Measurements from ENCODE around the gene ABLIM3.

ABLIM3 gene

DNA sequence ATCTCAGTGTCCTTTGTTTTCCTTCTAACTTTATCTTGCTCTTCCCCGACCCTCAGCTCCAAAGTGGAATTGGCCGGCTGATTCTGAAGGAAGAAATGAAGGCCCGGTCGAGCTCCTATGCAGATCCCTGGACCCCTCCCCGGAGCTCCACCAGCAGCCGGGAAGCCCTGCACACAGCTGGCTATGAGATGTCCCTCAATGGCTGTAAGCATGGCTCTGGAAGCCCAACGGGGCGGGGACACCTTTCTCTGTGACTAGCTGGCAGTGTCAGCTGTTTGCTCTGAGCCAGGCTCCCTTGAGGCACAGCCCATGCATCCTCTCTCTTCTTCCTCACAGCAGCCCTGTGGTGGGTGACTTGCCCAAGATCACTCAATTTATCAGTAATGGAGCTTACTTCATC, 106.4 kb downstream of the ABLIM3 start:
- no peak overlapping the region for H2AFZ ChIP-seq (ENCODE audit: low read length)
- H3K9me2 ChIP-seq (replicated peaks; ENCODE audit: insufficient read depth, low read length): no peaks in the 10 kb centered on the region
- no peak overlapping the region for H3K4me3 ChIP-seq (ENCODE audit: low read length)
- DNase-seq: no peak
- TF ChIP-seq EZH2 (optimal IDR thresholded peaks at IDR 0.05; ENCODE audit: low read depth, low read length) (no peak), EZH2phosphoT487 (IDR thresholded peaks at IDR 0.05; ENCODE audit: low read length) (no peak)
- TF ChIP-seq, protein P1, sequence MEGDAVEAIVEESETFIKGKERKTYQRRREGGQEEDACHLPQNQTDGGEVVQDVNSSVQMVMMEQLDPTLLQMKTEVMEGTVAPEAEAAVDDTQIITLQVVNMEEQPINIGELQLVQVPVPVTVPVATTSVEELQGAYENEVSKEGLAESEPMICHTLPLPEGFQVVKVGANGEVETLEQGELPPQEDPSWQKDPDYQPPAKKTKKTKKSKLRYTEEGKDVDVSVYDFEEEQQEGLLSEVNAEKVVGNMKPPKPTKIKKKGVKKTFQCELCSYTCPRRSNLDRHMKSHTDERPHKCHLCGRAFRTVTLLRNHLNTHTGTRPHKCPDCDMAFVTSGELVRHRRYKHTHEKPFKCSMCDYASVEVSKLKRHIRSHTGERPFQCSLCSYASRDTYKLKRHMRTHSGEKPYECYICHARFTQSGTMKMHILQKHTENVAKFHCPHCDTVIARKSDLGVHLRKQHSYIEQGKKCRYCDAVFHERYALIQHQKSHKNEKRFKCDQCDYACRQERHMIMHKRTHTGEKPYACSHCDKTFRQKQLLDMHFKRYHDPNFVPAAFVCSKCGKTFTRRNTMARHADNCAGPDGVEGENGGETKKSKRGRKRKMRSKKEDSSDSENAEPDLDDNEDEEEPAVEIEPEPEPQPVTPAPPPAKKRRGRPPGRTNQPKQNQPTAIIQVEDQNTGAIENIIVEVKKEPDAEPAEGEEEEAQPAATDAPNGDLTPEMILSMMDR (IDR thresholded peaks at IDR 0.05; ENCODE audit: low read length): no peak
- H3K36me3 ChIP-seq (replicated peaks; ENCODE audit: insufficient read depth, low read length): no peaks in the 10 kb centered on the region
- no peaks in the 10 kb centered on the region for H3K4me1 ChIP-seq (ENCODE audit: low read length)
- no peak overlapping the region for H3K27ac ChIP-seq (ENCODE audit: low read length)
- H3K4me2 ChIP-seq (ENCODE audit: low read depth, low read length): no peak overlapping the region
- no peak overlapping the region for H3K9ac ChIP-seq (ENCODE audit: low read length)
- no peaks in the 10 kb centered on the region for H3K27me3 ChIP-seq (replicated peaks; ENCODE audit: insufficient read depth, low read length)
- no peaks in the 10 kb centered on the region for H3K9me3 ChIP-seq (replicated peaks; ENCODE audit: insufficient read depth, low read length)
- no peaks in the 10 kb centered on the region for H3F3A ChIP-seq (ENCODE audit: insufficient read depth, low read length)
- no peaks in the 10 kb centered on the region for H3K79me2 ChIP-seq (ENCODE audit: low read length)
- no peaks in the 10 kb centered on the region for H4K20me1 ChIP-seq (ENCODE audit: insufficient read depth, low read length)

DNA sequence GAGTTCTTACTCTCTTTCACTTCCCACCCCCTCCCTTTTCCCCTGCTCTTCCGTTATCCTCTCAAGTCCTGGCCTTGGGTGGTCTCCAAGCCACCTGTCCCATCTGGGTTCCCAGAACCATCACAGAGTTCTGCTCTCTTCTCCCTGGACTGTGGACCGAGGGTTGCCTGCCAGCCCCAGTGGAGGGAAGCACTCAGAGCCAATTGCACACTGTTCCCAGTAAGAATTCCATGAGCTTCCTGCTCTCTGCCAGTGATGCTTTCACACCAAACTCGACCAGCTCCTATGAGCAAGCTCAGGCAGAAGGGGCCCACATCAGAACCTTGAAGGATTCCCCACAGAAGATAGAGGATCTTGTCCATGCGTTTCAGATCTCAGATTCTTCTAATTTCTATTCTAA, 110.3 kb downstream of the ABLIM3 start:
- no peak overlapping the region for H3K4me3 ChIP-seq (ENCODE audit: low read length)
- no peaks in the 10 kb centered on the region for H3K4me1 ChIP-seq (ENCODE audit: low read length)
- no peaks in the 10 kb centered on the region for H3F3A ChIP-seq (ENCODE audit: insufficient read depth, low read length)
- no peak overlapping the region for H3K27ac ChIP-seq (ENCODE audit: low read length)
- H4K20me1 ChIP-seq (ENCODE audit: insufficient read depth, low read length): no peaks in the 10 kb centered on the region
- H3K79me2 ChIP-seq (ENCODE audit: low read length): no peaks in the 10 kb centered on the region
- DNase-seq: no peak
- H3K4me2 ChIP-seq (ENCODE audit: low read depth, low read length): no peak overlapping the region
- H3K9me2 ChIP-seq (replicated peaks; ENCODE audit: insufficient read depth, low read length): no peaks in the 10 kb centered on the region
- no peak overlapping the region for H2AFZ ChIP-seq (ENCODE audit: low read length)
- H3K9me3 ChIP-seq (replicated peaks; ENCODE audit: insufficient read depth, low read length): no peaks in the 10 kb centered on the region
- H3K36me3 ChIP-seq (replicated peaks; ENCODE audit: insufficient read depth, low read length): no peaks in the 10 kb centered on the region
- no peak overlapping the region for H3K9ac ChIP-seq (ENCODE audit: low read length)
- H3K27me3 ChIP-seq (replicated peaks; ENCODE audit: insufficient read depth, low read length): no peaks in the 10 kb centered on the region
- no peak for TF ChIP-seq EZH2phosphoT487 (IDR thresholded peaks at IDR 0.05; ENCODE audit: low read length)
- TF ChIP-seq EZH2 (optimal IDR thresholded peaks at IDR 0.05; ENCODE audit: low read depth, low read length): no peak
- TF ChIP-seq, protein P1 (IDR thresholded peaks at IDR 0.05; ENCODE audit: low read length): no peak

DNA sequence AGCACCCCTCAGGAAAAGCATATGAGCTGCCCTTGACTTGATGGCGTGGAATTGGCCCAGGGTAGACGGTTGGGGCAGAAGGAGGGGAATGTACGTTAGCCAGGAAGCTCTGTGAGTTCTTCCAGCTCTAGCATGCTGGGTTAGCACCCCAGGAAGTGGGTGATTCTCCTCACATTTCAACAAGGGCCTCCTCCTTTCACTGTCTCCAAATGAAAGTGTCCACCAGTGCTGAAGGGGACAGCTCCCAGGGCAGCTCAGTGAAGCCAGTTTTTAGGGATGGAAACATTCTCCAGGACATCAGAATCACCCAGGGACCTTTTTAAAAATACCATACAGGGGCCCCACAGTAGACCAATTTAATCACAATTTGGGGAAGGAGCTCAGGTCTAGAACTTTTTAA, 113.2 kb downstream of the ABLIM3 start:
- H4K20me1 ChIP-seq (ENCODE audit: insufficient read depth, low read length): no peaks in the 10 kb centered on the region
- H3F3A ChIP-seq (ENCODE audit: insufficient read depth, low read length): no peaks in the 10 kb centered on the region
- TF ChIP-seq EZH2 (optimal IDR thresholded peaks at IDR 0.05; ENCODE audit: low read depth, low read length) (no peak), EZH2phosphoT487 (IDR thresholded peaks at IDR 0.05; ENCODE audit: low read length) (no peak)
- TF ChIP-seq, protein P1 (IDR thresholded peaks at IDR 0.05; ENCODE audit: low read length): no peak
- H3K9me2 ChIP-seq (replicated peaks; ENCODE audit: insufficient read depth, low read length): no peaks in the 10 kb centered on the region
- no peaks in the 10 kb centered on the region for H3K27me3 ChIP-seq (replicated peaks; ENCODE audit: insufficient read depth, low read length)
- H3K27ac ChIP-seq (ENCODE audit: low read length): no peak overlapping the region
- no peaks in the 10 kb centered on the region for H3K36me3 ChIP-seq (replicated peaks; ENCODE audit: insufficient read depth, low read length)
- no peaks in the 10 kb centered on the region for H3K79me2 ChIP-seq (ENCODE audit: low read length)
- no peak overlapping the region for H3K9ac ChIP-seq (ENCODE audit: low read length)
- H3K9me3 ChIP-seq (replicated peaks; ENCODE audit: insufficient read depth, low read length): no peaks in the 10 kb centered on the region
- H3K4me3 ChIP-seq (ENCODE audit: low read length): no peak overlapping the region
- H3K4me2 ChIP-seq (ENCODE audit: low read depth, low read length): no peak overlapping the region
- no peak overlapping the region for H2AFZ ChIP-seq (ENCODE audit: low read length)
- DNase-seq: no peak
- no peaks in the 10 kb centered on the region for H3K4me1 ChIP-seq (ENCODE audit: low read length)

All from MM.1S (cell line).